ENCODE results near the gene HIVEP3.

GRCh38 chr1:41623736-41624135 is 295.0 kb downstream of the HIVEP3 start:
- TF ChIP-seq, protein P1, sequence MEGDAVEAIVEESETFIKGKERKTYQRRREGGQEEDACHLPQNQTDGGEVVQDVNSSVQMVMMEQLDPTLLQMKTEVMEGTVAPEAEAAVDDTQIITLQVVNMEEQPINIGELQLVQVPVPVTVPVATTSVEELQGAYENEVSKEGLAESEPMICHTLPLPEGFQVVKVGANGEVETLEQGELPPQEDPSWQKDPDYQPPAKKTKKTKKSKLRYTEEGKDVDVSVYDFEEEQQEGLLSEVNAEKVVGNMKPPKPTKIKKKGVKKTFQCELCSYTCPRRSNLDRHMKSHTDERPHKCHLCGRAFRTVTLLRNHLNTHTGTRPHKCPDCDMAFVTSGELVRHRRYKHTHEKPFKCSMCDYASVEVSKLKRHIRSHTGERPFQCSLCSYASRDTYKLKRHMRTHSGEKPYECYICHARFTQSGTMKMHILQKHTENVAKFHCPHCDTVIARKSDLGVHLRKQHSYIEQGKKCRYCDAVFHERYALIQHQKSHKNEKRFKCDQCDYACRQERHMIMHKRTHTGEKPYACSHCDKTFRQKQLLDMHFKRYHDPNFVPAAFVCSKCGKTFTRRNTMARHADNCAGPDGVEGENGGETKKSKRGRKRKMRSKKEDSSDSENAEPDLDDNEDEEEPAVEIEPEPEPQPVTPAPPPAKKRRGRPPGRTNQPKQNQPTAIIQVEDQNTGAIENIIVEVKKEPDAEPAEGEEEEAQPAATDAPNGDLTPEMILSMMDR (optimal IDR thresholded peaks at IDR 0.05 in 1 of 3, IDR thresholded peaks at IDR 0.05 in 1 of 3, conservative IDR thresholded peaks at IDR 0.05 in 1 of 3; ENCODE audit: extremely low read depth in 1 of 3, insufficient read depth in 2 of 3, low read length in 3 of 3) = no peak
- no peak for TF ChIP-seq EZH2 (IDR thresholded peaks at IDR 0.05; ENCODE audit: low read length)

Measured in keratinocyte (primary cell).